ENCODE measurements around the gene SIGLEC5.

- TF ChIP-seq CTCF (conservative IDR thresholded peaks at IDR 0.05; ENCODE audit: low read depth, low read length) (no peak), EZH2 (IDR thresholded peaks at IDR 0.05; ENCODE audit: borderline replicate concordance, low read depth, low read length, poor library complexity, severe bottlenecking) (no peak)
Measured at GRCh38 chr19:51621178-51621577, 9.0 kb downstream of the SIGLEC5 start.

Data from A673 (cell line).